OCI-LY1 (cell line): ENCODE results near the gene SIX4.

Experiments
- H2AFZ ChIP-seq: fragments of 200-600 bp; sonication (generic), shearing (Covaris generic); 2 replicates; pipeline ENCODE4 v1.6.0; 2014; ENCODE audit warnings: antibody characterized with exemption, mild to moderate bottlenecking, low read length
- H3F3A ChIP-seq: fragments of 200-600 bp; sonication (generic), shearing (Covaris generic); 2 replicates; pipeline ENCODE4 v1.6.0; 2014; ENCODE audit warnings: mild to moderate bottlenecking, antibody characterized with exemption, low read length, moderate library complexity; ENCODE audit not compliant: insufficient read depth
- H3K27ac ChIP-seq: fragments of 200-600 bp; sonication (generic); 2 replicates; pipeline ENCODE4 v1.5.1; 2014; ENCODE audit warnings: low read length, mixed run types, mild to moderate bottlenecking, low read depth; ENCODE audit not compliant: poor library complexity, severe bottlenecking
- H3K27me3 ChIP-seq: fragments of 200-600 bp; sonication (generic); 2 replicates; pipeline ENCODE4 v1.6.0; 2014; ENCODE audit warnings: antibody characterized with exemption, mild to moderate bottlenecking, low read length, moderate library complexity; ENCODE audit not compliant: insufficient read depth
- H3K36me3 ChIP-seq: fragments of 200-600 bp; sonication (generic); 2 replicates; pipeline ENCODE4 v1.6.1; 2014; ENCODE audit warnings: mild to moderate bottlenecking, antibody characterized with exemption, low read length, moderate library complexity, mixed read lengths; ENCODE audit not compliant: insufficient read depth
- H3K4me1 ChIP-seq: fragments of 200-600 bp; sonication (generic); 2 replicates; pipeline ENCODE4 v1.5.1; 2014; ENCODE audit warnings: mild to moderate bottlenecking, low read length, moderate library complexity; ENCODE audit not compliant: insufficient read depth, severe bottlenecking
- H3K4me2 ChIP-seq: fragments of 200-600 bp; sonication (generic), shearing (Covaris generic); 2 replicates; pipeline ENCODE4 v1.6.1; 2014; ENCODE audit warnings: low read length
- H3K4me3 ChIP-seq: fragments of 200-600 bp; sonication (generic); 2 replicates; pipeline ENCODE4 v1.5.1; 2014; ENCODE audit warnings: low read length, low read depth, mild to moderate bottlenecking, mixed read lengths; ENCODE audit not compliant: poor library complexity, severe bottlenecking
- H3K79me2 ChIP-seq: fragments of 200-600 bp; shearing (Covaris generic); 2 replicates; pipeline ENCODE4 v1.6.1; 2016; ENCODE audit warnings: mixed run types, low read length, mixed read lengths; ENCODE audit not compliant: insufficient read depth
- H3K9ac ChIP-seq: fragments of 200-600 bp; sonication (generic), shearing (Covaris generic); 2 replicates; pipeline ENCODE4 v1.6.1; 2014; ENCODE audit warnings: mild to moderate bottlenecking, low read length, mixed read lengths
- H3K9me2 ChIP-seq: fragments of 200-600 bp; sonication (generic), shearing (Covaris generic); 2 replicates; pipeline ENCODE4 v1.6.1; 2014; ENCODE audit warnings: low read depth, mild to moderate bottlenecking, low read length, mixed read lengths
- H3K9me3 ChIP-seq: fragments of 200-600 bp; shearing (Covaris generic); 2 replicates; pipeline ENCODE4 v1.6.1; 2014; ENCODE audit warnings: low read length, mixed read lengths
- H4K20me1 ChIP-seq: fragments of 200-600 bp; sonication (generic), shearing (Covaris generic); 2 replicates; pipeline ENCODE4 v1.6.0; 2016; ENCODE audit warnings: mild to moderate bottlenecking, low read length; ENCODE audit not compliant: insufficient read depth
- EZH2 ChIP-seq: fragments of 200-600 bp; sonication (generic), shearing (Covaris generic); IDR thresholded peaks from 2 replicates; pipeline ENCODE4 v1.8.0; 2017; ENCODE audit warnings: borderline replicate concordance, mixed run types, mild to moderate bottlenecking, antibody characterized with exemption, low read length, moderate library complexity, mixed read lengths
- TF ChIP-seq, protein P1 (sequence below): fragments of 200-600 bp; sonication (generic), shearing (Covaris generic); IDR thresholded peaks from 2 replicates; pipeline ENCODE4 v1.5.1; 2017; ENCODE audit warnings: mild to moderate bottlenecking, antibody characterized with exemption, low read length, moderate library complexity, mixed read lengths

The SIX4 gene

DNA sequence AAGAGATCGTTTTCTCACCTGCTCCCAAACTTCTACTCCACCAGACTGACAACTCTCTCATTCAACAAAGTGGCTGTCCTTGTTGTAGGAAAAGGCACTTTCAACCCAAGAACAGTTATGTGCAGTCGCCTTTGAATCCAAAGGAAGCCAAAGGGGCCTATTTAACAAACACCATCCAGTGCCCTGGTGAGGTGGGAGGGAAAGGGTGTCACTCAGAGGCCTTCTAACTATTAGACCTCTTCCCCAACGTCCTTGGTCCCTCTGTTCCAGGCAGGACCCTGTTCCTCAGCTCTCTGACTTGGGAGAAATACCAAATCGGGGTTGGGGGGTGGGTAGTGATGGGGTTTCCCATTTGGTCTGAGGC lies 3.2 kb downstream of the SIX4 start:
- Histone ChIP-seq H3F3A (no peaks in the 10 kb centered on the region), H2AFZ (no peak overlapping the region), H3K4me3 (no peak overlapping the region), H3K9ac (no peak overlapping the region), H3K4me1 (peaks cover 7% of the 10 kb centered on the region), H3K36me3 (no peaks in the 10 kb centered on the region), H3K9me3 (no peaks in the 10 kb centered on the region), H3K4me2 (0 out of 2 replicates have a peak overlapping the region, but pooled peaks have one; percentile 22), H3K27me3 (no peaks in the 10 kb centered on the region), H4K20me1 (no peaks in the 10 kb centered on the region), H3K9me2 (no peaks in the 10 kb centered on the region), H3K79me2 (no peaks in the 10 kb centered on the region), H3K27ac (no peak overlapping the region)
- TF ChIP-seq EZH2, result no peak
- TF ChIP-seq, protein P1, sequence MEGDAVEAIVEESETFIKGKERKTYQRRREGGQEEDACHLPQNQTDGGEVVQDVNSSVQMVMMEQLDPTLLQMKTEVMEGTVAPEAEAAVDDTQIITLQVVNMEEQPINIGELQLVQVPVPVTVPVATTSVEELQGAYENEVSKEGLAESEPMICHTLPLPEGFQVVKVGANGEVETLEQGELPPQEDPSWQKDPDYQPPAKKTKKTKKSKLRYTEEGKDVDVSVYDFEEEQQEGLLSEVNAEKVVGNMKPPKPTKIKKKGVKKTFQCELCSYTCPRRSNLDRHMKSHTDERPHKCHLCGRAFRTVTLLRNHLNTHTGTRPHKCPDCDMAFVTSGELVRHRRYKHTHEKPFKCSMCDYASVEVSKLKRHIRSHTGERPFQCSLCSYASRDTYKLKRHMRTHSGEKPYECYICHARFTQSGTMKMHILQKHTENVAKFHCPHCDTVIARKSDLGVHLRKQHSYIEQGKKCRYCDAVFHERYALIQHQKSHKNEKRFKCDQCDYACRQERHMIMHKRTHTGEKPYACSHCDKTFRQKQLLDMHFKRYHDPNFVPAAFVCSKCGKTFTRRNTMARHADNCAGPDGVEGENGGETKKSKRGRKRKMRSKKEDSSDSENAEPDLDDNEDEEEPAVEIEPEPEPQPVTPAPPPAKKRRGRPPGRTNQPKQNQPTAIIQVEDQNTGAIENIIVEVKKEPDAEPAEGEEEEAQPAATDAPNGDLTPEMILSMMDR, result no peak

DNA sequence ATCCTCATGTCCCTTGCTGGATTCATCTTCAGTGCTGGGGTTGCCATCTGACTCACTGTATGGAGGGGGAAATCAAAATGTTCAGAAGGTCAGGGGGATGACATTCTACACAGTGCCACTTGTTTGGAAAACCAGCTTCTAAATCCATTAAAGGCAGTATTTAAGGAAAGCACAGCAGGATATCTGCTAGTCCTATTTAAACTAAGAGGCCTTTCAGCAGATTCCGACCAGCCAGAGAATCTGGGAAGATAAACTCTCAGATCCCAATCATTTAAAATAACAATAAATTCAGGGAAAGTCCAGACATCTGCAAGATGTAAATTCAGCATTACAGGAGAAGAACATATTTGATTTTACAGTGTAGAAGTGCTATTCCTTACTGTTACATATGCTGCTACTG lies 3.8 kb downstream of the SIX4 start:
- H3K27ac ChIP-seq, result no peak overlapping the region
- H3K4me2 ChIP-seq, result no peak overlapping the region
- H4K20me1 ChIP-seq, result no peaks in the 10 kb centered on the region
- no peaks in the 10 kb centered on the region for H3K27me3 ChIP-seq
- H2AFZ ChIP-seq, result no peak overlapping the region
- H3K36me3 ChIP-seq, result no peaks in the 10 kb centered on the region
- H3K4me1 ChIP-seq, result peaks cover 7% of the 10 kb centered on the region
- no peaks in the 10 kb centered on the region for H3K9me2 ChIP-seq
- TF ChIP-seq, protein P1, result no peak
- TF ChIP-seq EZH2, result no peak
- H3K9me3 ChIP-seq, result no peaks in the 10 kb centered on the region
- H3K4me3 ChIP-seq, result no peak overlapping the region
- H3K9ac ChIP-seq, result no peak overlapping the region
- H3K79me2 ChIP-seq, result no peaks in the 10 kb centered on the region
- no peaks in the 10 kb centered on the region for H3F3A ChIP-seq

DNA sequence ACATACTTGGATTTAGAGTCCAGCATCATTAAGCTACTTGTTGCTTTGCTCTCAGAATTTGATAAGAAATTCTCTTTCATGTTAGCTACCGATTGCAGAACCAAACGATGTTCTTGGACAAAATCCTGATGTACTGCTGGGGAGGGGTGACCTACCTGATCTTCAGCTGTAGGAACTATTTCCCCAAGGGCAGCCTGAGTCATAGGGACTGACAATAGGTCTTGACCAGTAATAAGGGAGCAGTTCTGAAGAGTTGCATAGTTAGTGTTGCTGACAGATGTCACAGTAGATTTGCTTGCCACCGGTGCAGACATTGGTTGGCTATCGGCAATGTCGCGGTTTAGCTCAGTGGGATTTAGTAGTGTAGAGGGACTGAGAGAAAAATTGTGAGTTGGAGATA lies 10.6 kb downstream of the SIX4 start:
- no peaks in the 10 kb centered on the region for H3K36me3 ChIP-seq
- H3K9ac ChIP-seq, result no peak overlapping the region
- no peak overlapping the region for H3K4me2 ChIP-seq
- no peaks in the 10 kb centered on the region for H3F3A ChIP-seq
- H3K9me3 ChIP-seq, result no peaks in the 10 kb centered on the region
- H3K27me3 ChIP-seq, result no peaks in the 10 kb centered on the region
- no peaks in the 10 kb centered on the region for H3K79me2 ChIP-seq
- no peak overlapping the region for H2AFZ ChIP-seq
- no peak overlapping the region for H3K27ac ChIP-seq
- H4K20me1 ChIP-seq, result no peaks in the 10 kb centered on the region
- TF ChIP-seq, protein P1, result no peak
- no peak for TF ChIP-seq EZH2
- H3K4me3 ChIP-seq, result no peak overlapping the region
- no peaks in the 10 kb centered on the region for H3K9me2 ChIP-seq
- H3K4me1 ChIP-seq, result no peaks in the 10 kb centered on the region
